Heart left ventricle (tissue), 16 donors: ENCODE results near the gene CUL4A. TPM values are rescaled to one million over a fixed set of nuclear protein-coding genes. Genes with fewer than 3 reads are reported as not detected.
A peak's percentile ranks its signal among the peaks of the same experiment; 100 is the strongest.

ENCODE experiments used
- ATAC-seq, 4 donors: fragments of 200-7000 bp; cut with Tn5 transposase; one replicate each; pipeline ENCODE4 v1.9.1; 2020 to 2022; ENCODE audit warnings: moderate library complexity in 4 of 4, mild to moderate bottlenecking in 3 of 4, moderate number of reproducible peaks in 1 of 4
- DNase-seq, 5 donors: peaks; one replicate each; pipeline ENCODE4 v3.0.0-alpha.2; 2020
- H3K27ac ChIP-seq, 12 donors: fragments of 200-600 bp; sonication (generic) in 4 of 12; one replicate each; pipeline versions ENCODE4 v1.5.0 to v1.8.0; 2016 to 2022; ENCODE audit warnings: mild to moderate bottlenecking in 2 of 12
- H3K27me3 ChIP-seq, 9 donors: fragments of 200-600 bp; sonication (generic) in 2 of 9; one replicate each; pipeline versions ENCODE4 v1.5.1 to v1.8.0; 2016 to 2022; ENCODE audit warnings: mild to moderate bottlenecking in 3 of 9
- H3K36me3 ChIP-seq, 9 donors: fragments of 200-600 bp; sonication (generic) in 2 of 9; one replicate each; pipeline versions ENCODE4 v1.5.0 to v1.8.0; 2018 to 2022; ENCODE audit warnings: mild to moderate bottlenecking in 2 of 9
- H3K4me1 ChIP-seq, 12 donors: fragments of 200-600 bp; sonication (generic) in 4 of 12; one replicate each; pipeline versions ENCODE4 v1.5.0 to v1.8.0; 2016 to 2022; ENCODE audit warnings: mild to moderate bottlenecking in 3 of 12
- H3K4me3 ChIP-seq, 12 donors: fragments of 200-600 bp; sonication (generic) in 4 of 12; one replicate each; pipeline versions ENCODE4 v1.5.0 to v1.8.0; 2017 to 2022; ENCODE audit warnings: mild to moderate bottlenecking in 9 of 12, moderate library complexity in 4 of 12
- H3K9me3 ChIP-seq, 12 donors: fragments of 200-600 bp; sonication (generic) in 4 of 12; one replicate each; pipeline versions ENCODE4 v1.5.0 to v1.8.0; 2016 to 2022; ENCODE audit warnings: mild to moderate bottlenecking in 1 of 12
- POLR2A ChIP-seq, 2 donors: fragments of 450-650 bp; IDR thresholded peaks; one replicate each; pipeline ENCODE4 v1.6.1; 2017; ENCODE audit warnings: antibody characterized with exemption in 2 of 2, mild to moderate bottlenecking in 2 of 2, moderate library complexity in 2 of 2
- WGBS, 4 donors: extraction: QIAGEN DNeasy Blood & Tissue Kit in 2 of 4; methylation state at CpG; one replicate each; pipeline versions ENCODE4 v1.1.5 to v1.1.7; 2013 to 2018; 5-methylcytosine and 5-hydroxymethylcytosine counted together
- intact Hi-C, 10 donors: fragments of 100-400 bp; cut with DNase I; formaldehyde crosslinking; loops; one replicate each; pipeline versions ENCODE4 v1.11.1 to v1.14.2; 2022
- polyA plus RNA-seq, 2 donors: library from polyadenylated mRNA; stranded (reverse); fragments of 200-250 nt; gene quantifications; one replicate each; pipeline ENCODE4 v1.2.3, GENCODE V29; 2013
- total RNA-seq, 9 donors: library from RNA; depleted of rRNA in 2 of 9; stranded (reverse); fragments of >200 nt in 2 of 9; fragmentation: NEBNext Ultra II Directional in 3 of 9; extraction: Animal tissue kit (Norgen Biotek cat#: 25700) in 3 of 9; gene quantifications; one replicate each; pipeline versions ENCODE4 v1.1.0 to v1.2.4, GENCODE V29; 2016 to 2023
- TF ChIP-seq, protein P1 (sequence below), 12 donors: fragments of 200-600 bp; sonication (generic) in 4 of 12; IDR thresholded peaks; one replicate each; pipeline versions ENCODE4 v1.5.0 to v1.8.0; 2018 to 2022; ENCODE audit warnings: antibody characterized with exemption in 12 of 12, mild to moderate bottlenecking in 5 of 12
- donor health status: ischemic (EF 13 %, LVEDD 7.1; RV severe dilation, severe dysfunction).
- donor health status: healthy with polysubstance abuse.
- donor health status: DM: no; HTN: yes; CAD: no.
- donor health status: DM: no; HTN: no; CAD: no.
- donor health status: ischemic (EF 25% LVEDD 6.9; RV normal size, moderate dysfunction).
- donor health status: ischemic (EF 25% LVEDD 5.7; RV mildly dilated, moderate dysfunction).
- donor health status: healthy.
- donor health status: DM: yes; HTN: yes; CAD: no.
- donor health status: ischemic (EF 35%, LVEDD 5.7; RV mildly dilated, moderate dysfunction).
- donor health status: nonischemic (EF 11% LVEDD 7.7; RV severe dilation, severe dysfunction).
- donor health status: DM: yes; HTN: yes; CAD: no.
- donor health status: PGD.
- donor health status: ischemic (EF 29% LVEDD 5.4; RV normal size, mild dysfunction).
- donor health status: nonischemic (EF 23%, LVEDD 6.1; RV moderate dilation, normal function).

Gene CUL4A
- total and polyA plus RNA-seq, 11 donors, result 29.7 to 121 (median 109) TPM

DNA sequence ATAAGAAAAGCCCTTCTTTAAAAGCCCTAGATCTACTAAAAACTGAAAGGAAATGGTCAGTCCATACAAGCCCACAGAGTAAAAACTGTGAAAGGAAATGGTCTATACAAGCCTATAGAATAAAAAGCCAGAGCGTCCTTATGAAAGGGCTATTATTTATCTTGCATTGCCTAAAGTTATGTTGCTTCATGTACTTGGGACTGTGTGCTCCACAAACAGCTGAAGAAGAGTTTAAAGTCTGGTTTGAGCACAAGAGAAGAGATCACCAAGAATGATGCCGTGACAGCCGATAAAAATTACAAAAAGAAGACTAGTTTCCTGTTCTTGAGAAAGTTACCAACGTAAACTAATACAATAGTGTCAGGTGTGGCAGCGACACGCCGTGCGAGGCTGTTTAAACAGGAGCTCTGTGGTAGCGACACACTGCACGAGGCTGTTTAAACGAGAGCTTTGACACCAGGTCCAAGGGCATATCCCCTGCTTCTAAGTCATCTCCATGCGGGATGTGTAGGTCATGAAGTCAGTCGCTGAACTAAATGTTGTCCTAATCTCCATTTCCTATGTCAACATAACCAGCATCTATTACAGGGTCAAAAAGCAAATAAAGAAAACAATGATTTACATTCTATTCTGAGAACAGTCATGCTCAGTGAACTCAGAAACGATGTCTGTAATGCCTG lies 25.8 kb upstream of the CUL4A start:
- Histone ChIP-seq H3K4me1 (peaks cover 0 to 47% (median 15%) of the 10 kb centered on the region in 12 donors), H3K36me3 (peaks cover 0 to 80% (median 72%) of the 10 kb centered on the region in 9 donors), H3K4me3 (no peak overlapping the region), H3K27ac (no peak overlapping the region), H3K9me3 (no peaks in the 10 kb centered on the region), H3K27me3 (no peaks in the 10 kb centered on the region)
- intact Hi-C loops, result no loop called here
- ATAC-seq (no peak), DNase-seq (no peak)
- no peak for TF ChIP-seq POLR2A (IDR thresholded peaks at IDR 0.05)
- TF ChIP-seq, protein P1, sequence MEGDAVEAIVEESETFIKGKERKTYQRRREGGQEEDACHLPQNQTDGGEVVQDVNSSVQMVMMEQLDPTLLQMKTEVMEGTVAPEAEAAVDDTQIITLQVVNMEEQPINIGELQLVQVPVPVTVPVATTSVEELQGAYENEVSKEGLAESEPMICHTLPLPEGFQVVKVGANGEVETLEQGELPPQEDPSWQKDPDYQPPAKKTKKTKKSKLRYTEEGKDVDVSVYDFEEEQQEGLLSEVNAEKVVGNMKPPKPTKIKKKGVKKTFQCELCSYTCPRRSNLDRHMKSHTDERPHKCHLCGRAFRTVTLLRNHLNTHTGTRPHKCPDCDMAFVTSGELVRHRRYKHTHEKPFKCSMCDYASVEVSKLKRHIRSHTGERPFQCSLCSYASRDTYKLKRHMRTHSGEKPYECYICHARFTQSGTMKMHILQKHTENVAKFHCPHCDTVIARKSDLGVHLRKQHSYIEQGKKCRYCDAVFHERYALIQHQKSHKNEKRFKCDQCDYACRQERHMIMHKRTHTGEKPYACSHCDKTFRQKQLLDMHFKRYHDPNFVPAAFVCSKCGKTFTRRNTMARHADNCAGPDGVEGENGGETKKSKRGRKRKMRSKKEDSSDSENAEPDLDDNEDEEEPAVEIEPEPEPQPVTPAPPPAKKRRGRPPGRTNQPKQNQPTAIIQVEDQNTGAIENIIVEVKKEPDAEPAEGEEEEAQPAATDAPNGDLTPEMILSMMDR (IDR thresholded peaks at IDR 0.05), result no peak
- 89 to 92% (median 91%) methylated on average over 14 of the region's 14 CpGs for WGBS, 4 donors

GRCh38 chr13:113184568-113185440 lies 24.6 kb upstream of the CUL4A start:
- Histone ChIP-seq H3K4me3 (no peak overlapping the region), H3K9me3 (no peaks in the 10 kb centered on the region), H3K27ac (peak overlapping the region in 1 of 12 donors; percentile 43), H3K36me3 (peaks cover 0 to 80% (median 70%) of the 10 kb centered on the region in 9 donors), H3K27me3 (no peaks in the 10 kb centered on the region), H3K4me1 (peaks cover 0 to 38% (median 6%) of the 10 kb centered on the region in 12 donors)
- TF ChIP-seq POLR2A (IDR thresholded peaks at IDR 0.05), result no peak
- TF ChIP-seq, protein P1 (IDR thresholded peaks at IDR 0.05), result no peak
- ATAC-seq (no peak), DNase-seq (no peak)
- intact Hi-C loops, result no loop called here
- 92 to 93% (median 93%) methylated on average over 17 to 22 of the region's 22 CpGs for WGBS, 4 donors

- intact Hi-C loops, result no loop called here
- ATAC-seq (no peak), DNase-seq (no peak)
- Histone ChIP-seq H3K27ac (peak overlapping the region in 11 of 12 donors; percentile 26 to 82 (median 65)), H3K9me3 (no peaks in the 10 kb centered on the region), H3K4me3 (no peak overlapping the region), H3K36me3 (peaks cover 0 to 80% (median 70%) of the 10 kb centered on the region in 9 donors), H3K27me3 (no peaks in the 10 kb centered on the region), H3K4me1 (peaks cover 0 to 31% (median 5%) of the 10 kb centered on the region in 12 donors)
- TF ChIP-seq POLR2A (IDR thresholded peaks at IDR 0.05), result no peak
- TF ChIP-seq, protein P1 (IDR thresholded peaks at IDR 0.05), result no peak
- WGBS, 4 donors, result 80 to 84% (median 82%) methylated on average over 13 of the region's 13 CpGs
These were observed 23.1 kb upstream of the CUL4A start for GRCh38 chr13:113186061-113186900.
